NCI-H2107 (cell line): ENCODE measurements around the gene APBB1IP.

Source experiments
- DNase-seq: peaks from one replicate; lab custom pipeline; 2025; lab: John Stamatoyannopoulos, UW

Gene APBB1IP

DNA sequence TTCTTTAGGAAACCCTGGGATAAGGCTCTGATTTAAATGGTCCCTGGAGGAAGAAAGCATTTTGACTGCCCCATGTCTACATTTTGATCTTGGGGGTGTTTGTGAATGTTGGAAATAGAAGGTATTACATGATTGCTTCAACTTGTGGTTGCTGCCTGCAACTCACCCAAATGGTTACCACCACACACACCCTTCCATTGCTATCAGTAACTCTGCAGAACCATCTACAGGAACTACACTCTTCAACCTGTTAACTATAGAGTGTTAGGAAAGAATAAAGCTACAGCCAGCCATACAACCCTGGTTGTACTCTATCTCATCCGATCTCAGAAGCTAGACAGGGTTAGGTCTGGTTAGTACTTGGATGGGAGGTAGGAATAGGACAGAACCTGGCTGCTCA lies 71.2 kb downstream of the APBB1IP start:
- DNase-seq = no peak

DNA sequence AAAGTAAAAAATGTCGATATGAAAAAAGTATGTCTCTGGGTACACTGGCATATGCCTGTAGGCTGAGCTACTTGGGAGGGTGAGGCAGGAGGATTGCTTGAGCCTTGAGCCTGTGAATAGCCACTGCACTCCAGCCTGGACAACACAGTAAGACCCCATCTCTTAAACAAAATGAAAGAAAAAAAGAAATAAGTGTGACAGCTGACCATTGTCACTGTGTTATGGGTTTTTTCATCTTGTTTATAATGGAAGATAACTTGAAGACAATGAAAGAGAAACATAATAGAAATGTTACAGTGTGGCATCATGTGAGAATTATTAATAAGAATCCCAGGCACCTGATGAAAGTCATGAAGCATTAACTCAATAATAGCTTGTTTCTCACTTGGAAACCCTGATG lies 75.0 kb downstream of the APBB1IP start:
- no peak for DNase-seq

DNA sequence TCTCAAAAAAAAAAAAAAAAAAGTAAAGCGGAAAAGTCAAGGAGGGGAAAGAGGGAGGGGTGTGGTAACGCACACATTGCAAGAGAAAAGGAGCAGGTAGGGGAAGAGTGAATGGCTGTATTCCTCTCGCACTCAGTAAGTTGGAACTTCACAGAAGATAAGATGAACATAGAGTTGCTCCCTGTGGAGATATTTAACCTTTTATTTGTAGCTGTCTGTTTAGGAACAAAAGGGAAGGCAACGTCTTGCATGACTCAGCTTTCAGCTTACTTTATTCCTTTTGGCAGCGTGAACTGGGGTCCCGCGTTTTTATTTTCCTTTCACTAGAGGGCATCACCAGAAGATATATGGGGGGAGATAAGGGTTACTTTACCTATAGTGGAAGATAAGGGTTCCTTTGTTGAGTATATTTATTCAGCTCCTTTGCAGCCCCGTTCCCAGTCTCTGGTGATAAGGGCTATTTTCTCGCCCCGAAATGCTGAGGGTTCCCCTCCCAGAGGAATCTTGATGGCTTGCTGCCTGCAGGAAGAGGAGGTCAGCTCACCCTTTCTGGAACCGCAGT lies 78.5 kb downstream of the APBB1IP start:
- DNase-seq = no peak

DNA sequence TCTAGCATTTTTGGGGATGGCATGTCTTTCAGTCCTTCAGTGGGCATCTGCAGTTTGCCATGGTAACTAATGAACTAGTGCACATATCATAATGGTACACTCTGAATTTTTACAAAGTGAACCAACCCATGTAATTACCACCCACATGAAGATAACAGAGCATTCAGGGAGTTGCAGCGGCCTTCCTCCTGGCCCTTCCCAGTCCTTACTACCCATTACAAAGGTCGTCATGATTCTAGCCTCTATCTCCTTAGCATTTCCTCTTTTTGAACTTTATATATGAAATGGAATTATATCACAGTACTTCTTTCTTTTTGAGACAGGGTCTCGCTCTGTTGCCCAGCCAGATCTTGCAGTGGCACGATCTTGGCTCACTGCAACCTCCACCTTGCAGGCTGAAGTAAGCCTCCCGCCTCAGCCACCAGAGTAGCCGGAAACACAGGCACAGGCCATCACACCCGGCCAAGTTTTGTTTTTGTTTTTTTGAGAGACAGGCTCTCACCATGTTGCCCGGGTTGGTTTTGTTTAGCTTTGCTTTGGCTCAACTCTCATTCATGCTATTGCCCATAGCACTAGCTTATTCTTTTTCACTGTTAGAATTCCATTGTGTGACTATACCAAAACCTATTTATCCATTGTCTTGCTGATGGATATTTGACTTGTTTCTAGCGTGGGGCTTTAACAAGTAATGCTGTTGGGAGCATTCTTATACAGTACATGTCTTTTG lies 79.2 kb downstream of the APBB1IP start:
- no peak for DNase-seq

DNA sequence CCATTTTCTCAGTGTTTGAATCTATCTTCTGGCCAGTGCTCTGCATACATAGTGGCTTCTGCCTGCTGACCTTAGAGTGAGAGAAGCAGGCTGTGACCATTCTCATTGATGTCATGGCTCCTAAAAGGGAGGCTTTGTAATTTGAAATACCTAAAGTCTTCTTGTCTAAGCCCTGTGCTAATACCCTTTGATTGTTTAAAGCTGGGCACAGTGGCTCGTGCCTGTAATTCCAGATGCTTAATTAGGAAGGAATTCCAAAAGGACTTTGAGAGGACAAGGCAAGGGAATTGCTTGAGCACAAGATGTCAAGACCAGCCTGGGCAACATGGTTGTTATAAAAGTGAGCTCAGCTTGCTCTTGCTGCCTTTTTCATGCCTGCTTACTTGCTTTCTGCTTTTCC lies 81.7 kb downstream of the APBB1IP start:
- no peak for DNase-seq

DNA sequence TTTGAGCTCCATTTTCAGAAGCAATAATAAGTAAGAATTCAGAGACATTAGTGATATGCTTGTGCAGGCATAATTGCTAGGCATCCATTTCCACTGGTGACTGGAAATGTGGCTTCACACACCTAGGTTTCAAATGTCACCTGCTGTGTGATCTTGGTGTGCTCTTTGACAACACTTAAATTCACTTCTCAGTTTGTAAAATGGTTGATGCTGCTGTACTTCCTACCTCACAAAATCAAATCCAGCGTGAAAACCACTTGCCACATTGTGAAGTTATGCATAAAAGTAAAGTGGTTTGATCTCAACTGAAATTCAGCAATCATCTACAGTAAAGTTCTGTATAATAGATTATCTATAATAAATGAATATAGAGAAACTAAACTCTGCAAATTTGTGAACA lies 82.4 kb downstream of the APBB1IP start:
- DNase-seq = no peak

DNA sequence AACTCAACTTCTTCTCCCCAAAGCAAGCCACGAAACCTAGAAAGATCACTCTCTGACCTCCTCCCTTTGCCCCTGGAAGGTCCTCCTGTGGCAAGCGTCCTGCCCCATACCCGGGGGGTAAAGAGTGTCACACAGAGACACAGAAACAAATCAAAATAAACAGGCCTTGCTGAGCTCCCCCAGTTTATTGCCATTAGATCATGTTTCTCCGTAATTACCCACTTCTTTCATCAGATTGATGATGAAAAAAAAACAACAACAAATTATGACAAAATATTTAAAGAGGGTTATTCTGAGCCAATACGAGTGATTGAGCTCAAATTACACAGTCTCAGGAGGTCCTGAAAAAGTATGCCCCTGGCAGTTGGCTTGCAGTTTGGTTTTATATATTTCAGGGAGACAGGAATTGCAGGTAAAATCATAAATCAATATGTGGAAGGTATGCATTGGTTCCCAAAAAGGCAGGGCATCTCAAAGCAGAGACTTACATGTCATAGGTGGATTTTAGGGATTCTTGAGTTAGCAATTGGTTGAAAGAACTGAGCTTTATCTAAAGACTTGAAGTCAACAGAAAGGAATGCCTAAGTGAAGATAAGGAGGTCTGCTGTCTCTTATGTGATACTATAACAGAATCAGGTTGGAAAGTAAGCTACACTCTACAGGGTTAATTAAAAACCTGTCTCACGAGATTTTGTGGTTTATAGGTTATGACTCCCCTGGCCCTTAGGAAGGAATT lies 86.2 kb downstream of the APBB1IP start:
- no peak for DNase-seq

DNA sequence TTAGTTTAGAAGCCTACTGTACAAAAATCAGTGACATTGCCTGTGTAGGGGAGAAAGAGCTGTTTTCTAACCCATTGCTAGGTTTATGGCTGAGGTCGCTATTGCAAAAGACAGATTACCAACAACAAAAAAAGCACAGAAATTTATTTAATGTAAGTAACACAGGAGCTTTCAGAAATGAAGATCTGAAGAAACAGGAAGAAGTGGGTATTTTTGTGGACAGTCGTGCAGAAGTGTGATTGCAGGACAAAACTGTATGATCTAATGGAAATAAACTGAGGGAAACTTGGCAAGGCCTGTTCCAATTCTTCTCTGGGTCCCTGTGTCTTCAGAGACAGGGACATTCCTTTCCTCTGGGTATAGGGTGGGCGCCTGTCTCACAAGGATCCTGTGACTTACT lies 87.4 kb downstream of the APBB1IP start:
- no peak for DNase-seq

DNA sequence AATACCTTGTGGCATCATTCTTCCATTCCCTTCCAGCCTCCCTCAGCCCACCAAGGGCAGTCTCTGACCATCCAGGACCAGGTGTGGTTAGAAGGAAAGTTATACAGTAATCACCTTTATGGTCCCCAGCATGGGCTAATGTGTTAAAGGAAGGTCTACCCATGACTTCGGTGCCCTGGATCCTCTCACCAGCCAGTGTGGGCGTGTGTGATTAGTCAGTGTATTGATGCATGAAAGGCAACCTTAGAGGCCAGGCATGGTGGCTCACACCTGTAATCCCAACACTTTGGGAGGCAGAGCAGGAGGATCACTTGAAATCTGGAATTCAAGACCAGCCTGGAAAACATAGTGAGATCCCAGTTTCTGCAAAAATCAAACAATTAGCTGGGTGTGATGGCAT lies 88.9 kb downstream of the APBB1IP start:
- no peak for DNase-seq

DNA sequence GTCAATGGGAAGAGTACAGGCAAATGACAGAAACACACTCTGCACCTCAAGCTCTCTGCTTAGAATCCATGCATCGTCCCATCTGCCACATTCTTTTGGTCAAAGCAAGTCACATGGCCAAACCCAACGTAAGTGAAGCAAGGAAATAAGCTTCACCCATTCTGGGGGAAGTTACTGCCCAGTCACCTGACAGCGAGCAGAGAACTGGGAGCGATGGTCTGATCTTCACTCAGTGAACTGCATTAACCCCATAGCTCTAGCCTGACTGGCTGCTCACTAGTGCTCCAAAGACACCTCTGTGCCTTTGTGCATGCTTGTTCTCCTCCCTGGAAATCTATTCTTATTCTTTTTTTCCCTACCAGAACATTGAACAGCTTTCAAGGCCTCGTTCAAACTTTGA lies 89.9 kb downstream of the APBB1IP start:
- DNase-seq = no peak

DNA sequence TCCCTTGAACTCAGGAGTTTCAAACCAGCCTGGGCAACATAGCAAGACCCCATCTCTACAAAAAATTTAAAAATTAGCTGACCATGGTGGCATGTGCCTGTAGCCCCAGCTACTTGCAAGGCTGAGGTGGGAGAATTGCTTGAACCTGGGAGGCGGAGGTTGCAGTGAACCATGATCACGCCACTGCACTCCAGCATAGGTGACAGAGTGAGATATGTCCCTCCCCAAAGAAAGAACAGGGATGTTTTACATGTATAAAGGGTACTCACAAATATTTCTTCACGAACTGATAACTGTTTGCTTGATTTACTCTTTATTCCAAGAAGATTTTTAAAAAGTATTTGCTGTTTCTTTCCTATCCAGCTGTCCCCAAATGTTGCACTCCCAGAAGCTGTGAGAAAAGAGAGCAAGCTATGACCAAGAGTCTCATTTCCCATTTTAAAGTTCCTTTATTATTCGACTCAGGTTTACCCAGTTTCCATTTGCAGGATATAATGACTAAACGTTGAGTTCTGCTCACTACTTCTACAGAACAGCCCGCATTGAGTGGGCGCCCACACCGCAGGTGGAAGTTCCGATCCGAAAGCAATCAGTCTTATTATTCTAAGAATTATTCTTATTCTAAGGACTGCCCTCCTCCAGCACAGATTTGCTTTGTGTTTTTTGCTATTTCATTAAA lies 90.7 kb downstream of the APBB1IP start:
- DNase-seq = no peak

DNA sequence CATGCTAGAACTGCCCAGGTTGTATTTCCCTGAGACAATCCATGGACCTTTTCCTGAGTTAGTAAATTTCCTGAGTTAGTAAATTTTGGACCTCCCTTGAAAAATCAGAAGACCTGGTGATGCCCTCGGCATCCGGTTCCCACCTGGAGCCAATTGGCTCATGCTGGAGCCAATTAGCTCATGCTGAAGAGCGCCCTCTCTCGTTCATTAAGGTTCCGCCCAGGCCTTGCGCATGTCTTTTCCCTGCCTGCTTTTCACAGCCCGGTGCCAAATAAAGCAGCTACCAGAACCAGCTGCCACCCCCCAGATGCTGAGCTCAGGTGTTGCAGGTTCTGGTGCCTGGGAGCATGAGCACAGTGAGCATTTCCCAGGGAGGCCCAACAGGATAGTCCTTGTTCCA lies 96.2 kb downstream of the APBB1IP start:
- DNase-seq = no peak

DNA sequence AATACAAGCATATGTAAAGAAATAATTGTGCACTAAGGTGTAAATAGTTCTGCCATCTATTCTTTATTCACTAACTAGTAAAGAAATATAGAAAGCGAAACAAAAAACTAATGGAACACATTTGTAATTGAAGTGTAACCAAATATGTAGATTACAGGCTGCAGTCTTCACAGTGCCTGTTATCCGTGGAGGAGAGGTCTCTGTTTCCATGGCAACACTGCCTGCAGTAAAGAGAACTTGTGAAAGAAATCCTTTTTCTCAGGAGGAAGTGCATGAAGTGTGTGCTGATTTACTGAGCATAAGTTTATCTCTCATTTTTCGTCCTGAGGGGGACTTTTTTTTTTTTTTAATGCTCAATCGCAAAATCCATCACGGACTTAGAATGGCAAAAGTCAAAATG lies 102.5 kb downstream of the APBB1IP start:
- DNase-seq = no peak

DNA sequence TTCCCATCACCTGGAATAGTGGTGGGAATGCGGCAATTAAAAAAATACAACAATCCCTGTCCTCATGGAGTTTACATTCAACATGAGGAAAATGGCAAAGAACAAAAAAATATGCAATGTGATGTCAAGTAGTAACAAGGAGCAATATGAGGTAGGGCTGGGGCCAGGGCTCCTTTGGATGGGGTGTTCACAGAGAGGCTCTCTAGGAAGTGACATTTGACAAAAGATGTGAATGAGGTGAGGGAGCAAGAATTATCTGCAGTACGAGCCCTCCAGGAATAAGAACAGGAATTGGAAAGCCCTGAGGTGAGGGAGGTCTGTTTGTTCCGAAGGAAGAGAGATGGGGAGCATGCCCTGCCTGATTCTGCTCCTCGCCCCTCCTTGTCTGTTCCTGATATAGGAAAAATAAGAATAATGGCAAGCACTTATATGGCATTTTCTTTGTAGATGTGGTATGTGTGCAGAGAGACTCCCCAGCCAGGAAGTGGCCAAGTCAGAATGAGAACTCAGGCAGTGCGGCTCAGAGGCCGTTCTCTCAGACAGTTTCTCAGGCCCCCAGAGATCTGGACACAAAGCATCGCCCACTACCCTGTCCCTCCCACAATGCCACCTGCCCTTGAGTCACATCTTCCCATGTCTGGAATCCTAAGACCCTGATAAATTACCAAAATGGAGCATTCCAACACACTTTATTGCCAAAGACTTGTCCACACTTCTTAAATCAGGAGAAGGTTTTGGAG lies 105.6 kb downstream of the APBB1IP start:
- DNase-seq = no peak

DNA sequence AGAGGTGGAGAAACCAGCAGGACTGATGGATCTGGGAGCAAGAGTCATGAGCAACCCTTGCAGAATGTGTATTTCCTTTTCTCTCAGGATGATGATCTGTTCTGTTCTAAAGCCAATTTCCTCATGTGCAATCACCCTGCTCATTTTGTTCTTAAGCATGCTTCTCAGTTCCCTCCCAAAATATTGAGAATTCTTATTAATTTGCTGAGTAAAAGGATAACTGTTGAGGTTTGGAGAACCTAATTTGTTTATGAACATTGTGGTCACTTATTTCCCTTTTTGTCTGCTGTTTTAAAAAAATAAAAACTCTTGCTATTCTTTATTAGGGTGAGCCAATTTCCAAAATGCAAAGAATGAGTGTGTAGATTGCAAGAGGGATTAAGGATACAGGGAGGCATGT lies 106.8 kb downstream of the APBB1IP start:
- DNase-seq = no peak

DNA sequence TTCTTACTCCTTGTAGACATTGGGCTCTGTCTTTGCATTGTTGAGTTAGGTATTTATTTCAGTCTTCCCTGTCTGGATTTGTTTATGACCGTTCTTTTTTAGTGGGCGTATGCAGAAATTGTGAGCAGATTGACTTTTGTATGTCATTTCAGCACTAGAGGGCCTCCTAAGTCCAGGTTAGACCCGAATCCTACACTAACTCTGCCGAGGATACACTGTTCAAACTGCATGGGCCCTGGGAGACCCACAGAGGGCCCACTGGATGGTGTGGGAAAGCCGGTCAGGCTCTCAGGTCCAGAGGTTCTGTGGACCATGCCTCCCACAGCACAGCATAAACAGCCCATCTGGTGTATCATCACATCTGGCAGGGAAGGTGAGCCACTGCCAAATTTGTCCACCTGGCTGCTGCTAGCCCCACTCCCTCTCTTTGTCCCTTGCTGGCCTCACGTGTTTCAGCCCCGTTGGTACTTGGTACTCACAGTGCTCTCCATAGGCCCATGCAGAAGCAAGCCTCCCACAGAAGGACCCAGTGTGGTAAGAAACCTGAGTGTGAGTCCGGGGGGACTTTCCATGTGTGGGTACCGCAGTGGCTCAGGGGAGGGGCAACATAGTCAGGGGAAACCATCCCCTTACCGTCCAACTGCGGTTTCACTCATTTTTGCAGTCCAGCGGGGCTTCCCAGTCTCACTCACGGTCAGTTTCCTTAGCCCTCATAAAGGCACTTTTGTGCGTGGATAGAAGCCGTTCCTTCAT lies 112.8 kb downstream of the APBB1IP start:
- DNase-seq = no peak

DNA sequence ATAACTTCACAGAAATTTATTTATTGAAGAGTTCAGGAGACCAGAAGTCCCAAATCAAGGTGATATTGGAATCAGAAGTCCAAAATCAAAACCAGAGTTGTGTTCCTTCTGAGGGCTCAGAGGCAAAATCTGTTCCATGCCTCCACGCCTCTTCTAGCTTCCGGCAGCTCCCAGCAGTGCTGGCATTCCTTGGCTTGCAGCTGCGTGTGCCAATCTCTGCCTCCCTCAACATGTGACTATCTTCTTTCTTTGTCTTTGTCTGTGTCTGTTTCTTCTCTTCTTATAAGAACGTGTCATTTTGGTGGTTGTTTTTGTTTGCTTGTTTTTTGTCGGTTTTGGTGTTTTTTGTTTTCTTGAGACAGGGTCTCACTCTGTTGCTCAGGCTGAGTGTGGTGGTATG lies 116.1 kb downstream of the APBB1IP start:
- DNase-seq = no peak

DNA sequence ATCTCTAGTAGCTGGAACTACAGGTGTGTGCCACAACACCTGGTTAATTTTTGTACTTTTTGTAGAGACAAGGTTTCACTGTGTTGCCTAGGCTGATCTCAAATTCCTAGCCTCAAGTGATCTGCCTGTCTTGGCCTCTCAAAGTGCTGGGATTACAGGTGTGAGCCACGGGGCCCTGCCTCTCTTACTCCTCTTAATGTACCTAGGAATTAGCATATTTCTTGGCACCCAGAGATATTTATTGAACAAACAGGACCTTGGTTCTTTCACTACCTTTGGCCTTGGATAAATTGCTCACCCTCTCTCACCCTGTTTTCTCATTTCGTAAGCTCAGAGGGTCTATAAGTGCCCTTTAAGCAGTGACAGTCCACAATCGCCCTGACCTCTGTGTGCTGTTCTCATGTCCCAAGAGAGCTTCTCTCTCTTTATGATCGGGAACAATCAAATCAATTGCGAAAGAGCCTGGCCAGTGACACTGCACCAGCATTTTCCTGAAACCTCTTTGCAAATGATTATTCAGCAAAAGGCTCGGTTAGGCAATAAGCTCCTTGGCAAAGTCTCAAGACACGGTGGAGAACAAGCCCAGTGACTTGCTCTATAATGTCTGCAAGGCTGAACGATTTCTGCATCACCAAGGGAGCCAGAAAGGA lies 117.7 kb downstream of the APBB1IP start:
- DNase-seq = no peak

DNA sequence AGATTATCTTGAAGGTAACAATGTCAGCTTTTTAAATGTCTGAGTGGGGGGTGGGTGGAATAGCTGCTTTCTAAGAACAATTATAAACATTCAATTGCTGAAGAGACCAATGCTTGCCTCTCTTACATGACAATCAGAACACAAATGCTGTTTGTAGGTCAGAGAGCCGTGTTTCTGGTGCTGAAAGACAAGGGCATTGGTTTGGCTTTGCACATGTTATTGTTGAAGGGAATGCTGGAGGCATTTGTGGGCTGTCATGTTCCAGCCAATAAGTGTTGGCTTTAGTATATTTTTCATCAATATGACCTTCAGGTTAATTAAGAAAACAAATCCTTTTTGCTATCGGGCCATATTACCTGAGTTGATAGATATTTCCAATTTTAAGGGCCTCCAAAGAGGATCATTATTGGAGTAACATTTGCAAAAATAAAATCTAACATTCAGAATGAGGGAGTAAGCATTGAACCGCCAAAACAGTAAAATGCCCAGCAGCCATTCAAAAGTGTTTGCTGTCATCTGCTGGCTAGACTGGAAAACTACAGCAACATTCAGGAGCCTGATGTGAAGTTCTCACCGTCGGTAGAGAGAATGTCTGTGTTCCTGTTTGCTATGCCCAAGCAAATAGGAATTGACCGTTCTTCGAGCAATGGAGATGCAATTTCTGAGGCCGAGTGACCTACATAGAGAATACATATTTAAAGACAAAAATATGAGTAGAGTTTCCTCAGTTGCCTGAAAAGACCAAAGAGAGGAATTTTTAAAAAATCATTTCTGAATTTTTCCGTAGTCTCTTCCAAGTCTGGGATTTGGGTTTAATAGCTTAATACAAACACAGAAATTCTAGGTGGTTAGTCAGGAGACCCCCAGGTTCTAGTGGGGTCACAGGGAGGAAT lies 118.9 kb downstream of the APBB1IP start:
- DNase-seq = no peak

DNA sequence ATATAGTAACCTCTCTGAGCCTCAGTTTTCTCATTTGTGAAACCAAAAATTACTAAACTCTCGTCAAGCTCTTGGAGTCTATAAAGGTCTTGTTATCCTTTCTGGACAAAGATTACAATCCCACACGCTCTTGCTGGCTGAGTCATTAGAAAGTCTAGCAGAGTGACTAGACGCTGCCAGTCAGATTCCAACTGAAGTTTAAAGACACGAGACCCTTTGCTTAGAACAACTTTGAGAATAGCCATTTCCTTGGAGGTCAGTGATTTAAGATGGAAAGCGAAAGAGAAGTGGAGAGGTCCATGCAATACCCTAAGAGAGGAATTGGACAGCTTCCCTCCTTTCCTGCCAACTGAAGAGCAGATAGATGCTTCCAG lies 119.5 kb downstream of the APBB1IP start:
- no peak for DNase-seq
